Measurements from ENCODE around the gene VWF.

DNA sequence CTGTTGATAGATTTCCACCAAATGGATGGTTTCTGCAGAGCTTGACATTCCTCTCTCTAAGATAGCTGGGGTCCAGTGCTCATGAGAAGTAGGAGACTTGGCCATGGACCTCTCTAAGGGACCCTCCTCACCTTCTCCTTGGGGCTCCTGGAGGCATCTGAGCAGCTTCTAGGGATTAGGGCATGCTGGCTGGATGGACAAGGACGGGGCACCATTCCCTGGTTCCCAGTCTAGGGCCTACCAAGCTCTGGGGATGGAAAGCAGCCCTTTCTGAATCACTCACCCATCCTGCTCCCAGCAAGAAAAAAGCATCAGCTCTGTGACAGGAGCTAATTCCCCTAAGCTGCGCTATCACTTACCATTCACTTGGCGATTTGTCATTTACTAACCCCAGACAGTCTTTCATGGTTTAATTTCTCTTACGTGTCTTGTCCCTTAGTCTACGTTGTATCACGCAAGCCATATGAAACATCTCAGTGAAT, 39.5 kb downstream of the VWF start:
- TF ChIP-seq, protein P1, sequence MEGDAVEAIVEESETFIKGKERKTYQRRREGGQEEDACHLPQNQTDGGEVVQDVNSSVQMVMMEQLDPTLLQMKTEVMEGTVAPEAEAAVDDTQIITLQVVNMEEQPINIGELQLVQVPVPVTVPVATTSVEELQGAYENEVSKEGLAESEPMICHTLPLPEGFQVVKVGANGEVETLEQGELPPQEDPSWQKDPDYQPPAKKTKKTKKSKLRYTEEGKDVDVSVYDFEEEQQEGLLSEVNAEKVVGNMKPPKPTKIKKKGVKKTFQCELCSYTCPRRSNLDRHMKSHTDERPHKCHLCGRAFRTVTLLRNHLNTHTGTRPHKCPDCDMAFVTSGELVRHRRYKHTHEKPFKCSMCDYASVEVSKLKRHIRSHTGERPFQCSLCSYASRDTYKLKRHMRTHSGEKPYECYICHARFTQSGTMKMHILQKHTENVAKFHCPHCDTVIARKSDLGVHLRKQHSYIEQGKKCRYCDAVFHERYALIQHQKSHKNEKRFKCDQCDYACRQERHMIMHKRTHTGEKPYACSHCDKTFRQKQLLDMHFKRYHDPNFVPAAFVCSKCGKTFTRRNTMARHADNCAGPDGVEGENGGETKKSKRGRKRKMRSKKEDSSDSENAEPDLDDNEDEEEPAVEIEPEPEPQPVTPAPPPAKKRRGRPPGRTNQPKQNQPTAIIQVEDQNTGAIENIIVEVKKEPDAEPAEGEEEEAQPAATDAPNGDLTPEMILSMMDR (IDR thresholded peaks at IDR 0.05), result no peak
- no peak for TF ChIP-seq POLR2A (IDR thresholded peaks at IDR 0.05)
